ENCODE results near the gene RPS6KA6.

DNA sequence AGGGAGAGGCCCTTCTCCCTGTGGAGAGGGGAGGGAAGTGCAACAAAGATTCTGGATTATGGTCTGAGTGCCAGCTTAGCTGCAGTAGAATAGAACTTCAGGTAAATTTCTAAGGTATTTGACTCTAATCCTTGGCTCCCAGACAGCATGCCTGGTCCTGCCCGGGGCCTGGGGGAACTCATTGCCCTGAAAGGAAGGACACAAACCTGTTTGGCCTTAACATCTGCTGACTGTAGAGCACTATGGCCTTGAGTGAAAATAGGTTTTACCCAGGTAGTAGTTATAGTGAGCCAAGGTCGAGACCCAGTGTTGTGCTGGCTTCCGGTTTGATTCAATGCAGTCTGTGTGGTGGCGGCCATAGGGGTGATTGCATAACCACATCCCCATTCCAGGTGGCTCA, 64.4 kb downstream of the RPS6KA6 start:
- TF ChIP-seq, protein P1, sequence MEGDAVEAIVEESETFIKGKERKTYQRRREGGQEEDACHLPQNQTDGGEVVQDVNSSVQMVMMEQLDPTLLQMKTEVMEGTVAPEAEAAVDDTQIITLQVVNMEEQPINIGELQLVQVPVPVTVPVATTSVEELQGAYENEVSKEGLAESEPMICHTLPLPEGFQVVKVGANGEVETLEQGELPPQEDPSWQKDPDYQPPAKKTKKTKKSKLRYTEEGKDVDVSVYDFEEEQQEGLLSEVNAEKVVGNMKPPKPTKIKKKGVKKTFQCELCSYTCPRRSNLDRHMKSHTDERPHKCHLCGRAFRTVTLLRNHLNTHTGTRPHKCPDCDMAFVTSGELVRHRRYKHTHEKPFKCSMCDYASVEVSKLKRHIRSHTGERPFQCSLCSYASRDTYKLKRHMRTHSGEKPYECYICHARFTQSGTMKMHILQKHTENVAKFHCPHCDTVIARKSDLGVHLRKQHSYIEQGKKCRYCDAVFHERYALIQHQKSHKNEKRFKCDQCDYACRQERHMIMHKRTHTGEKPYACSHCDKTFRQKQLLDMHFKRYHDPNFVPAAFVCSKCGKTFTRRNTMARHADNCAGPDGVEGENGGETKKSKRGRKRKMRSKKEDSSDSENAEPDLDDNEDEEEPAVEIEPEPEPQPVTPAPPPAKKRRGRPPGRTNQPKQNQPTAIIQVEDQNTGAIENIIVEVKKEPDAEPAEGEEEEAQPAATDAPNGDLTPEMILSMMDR (IDR thresholded peaks at IDR 0.05) = no peak
- TF ChIP-seq SMC3 (IDR thresholded peaks at IDR 0.05; ENCODE audit: low read depth, low read length) = no peak
- TF ChIP-seq TEAD4 (IDR thresholded peaks at IDR 0.05; ENCODE audit: borderline replicate concordance, insufficient read depth) = no peak
- no peak for TF ChIP-seq FOXJ3 (CRISPR knock-in tag; IDR thresholded peaks at IDR 0.05)
- TF ChIP-seq NRF1 (IDR thresholded peaks at IDR 0.05; ENCODE audit: low read depth, low read length) = no peak
- no peak for TF ChIP-seq TAF1 (IDR thresholded peaks at IDR 0.05; ENCODE audit: borderline replicate concordance, low read depth, low read length)
- TF ChIP-seq RFX5 (IDR thresholded peaks at IDR 0.05; ENCODE audit: low read length) = no peak
- TF ChIP-seq, protein P2, sequence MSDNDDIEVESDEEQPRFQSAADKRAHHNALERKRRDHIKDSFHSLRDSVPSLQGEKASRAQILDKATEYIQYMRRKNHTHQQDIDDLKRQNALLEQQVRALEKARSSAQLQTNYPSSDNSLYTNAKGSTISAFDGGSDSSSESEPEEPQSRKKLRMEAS (IDR thresholded peaks at IDR 0.05; ENCODE audit: low read depth) = no peak
- no peak for TF ChIP-seq RXRA (IDR thresholded peaks at IDR 0.05; ENCODE audit: borderline replicate concordance, low read depth)
- no peak for TF ChIP-seq EZH2phosphoT487 (IDR thresholded peaks at IDR 0.05; ENCODE audit: borderline replicate concordance, low read depth)
- TF ChIP-seq, protein P3, sequence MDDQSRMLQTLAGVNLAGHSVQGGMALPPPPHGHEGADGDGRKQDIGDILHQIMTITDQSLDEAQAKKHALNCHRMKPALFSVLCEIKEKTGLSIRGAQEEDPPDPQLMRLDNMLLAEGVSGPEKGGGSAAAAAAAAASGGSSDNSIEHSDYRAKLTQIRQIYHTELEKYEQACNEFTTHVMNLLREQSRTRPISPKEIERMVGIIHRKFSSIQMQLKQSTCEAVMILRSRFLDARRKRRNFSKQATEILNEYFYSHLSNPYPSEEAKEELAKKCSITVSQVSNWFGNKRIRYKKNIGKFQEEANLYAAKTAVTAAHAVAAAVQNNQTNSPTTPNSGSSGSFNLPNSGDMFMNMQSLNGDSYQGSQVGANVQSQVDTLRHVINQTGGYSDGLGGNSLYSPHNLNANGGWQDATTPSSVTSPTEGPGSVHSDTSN (IDR thresholded peaks at IDR 0.05) = no peak
- no peak for TF ChIP-seq POLR2AphosphoS5 (IDR thresholded peaks at IDR 0.05; ENCODE audit: low read depth, low read length)
- no peak for TF ChIP-seq SIN3A (IDR thresholded peaks at IDR 0.05; ENCODE audit: borderline replicate concordance, low read depth, low read length)
- no peak for TF ChIP-seq USF1 (IDR thresholded peaks at IDR 0.05; ENCODE audit: borderline replicate concordance, low read depth)

Data from SK-N-SH (cell line).